Epithelial cell of esophagus (primary cell): ENCODE measurements around the gene LLGL1.

ENCODE experiments used
- DNase-seq: peaks from one replicate; pipeline ENCODE4 v3.0.0; 2010; ENCODE audit warnings: low read depth
- H3K4me3 ChIP-seq: 2 replicates; pipeline ENCODE4 v1.5.1; 2011; ENCODE audit warnings: mild to moderate bottlenecking, low read length, control low read depth
- TF ChIP-seq, protein P1 (sequence below): IDR thresholded peaks from 2 replicates; pipeline ENCODE4 v1.5.1; 2011; ENCODE audit warnings: low read depth, mild to moderate bottlenecking, low read length, control low read depth, inconsistent platforms; ENCODE audit not compliant: insufficient read depth; ENCODE audit errors: missing control alignments

Gene LLGL1

GRCh38 chr17:18250708-18251107, 25.3 kb downstream of the LLGL1 start:
- TF ChIP-seq, protein P1, sequence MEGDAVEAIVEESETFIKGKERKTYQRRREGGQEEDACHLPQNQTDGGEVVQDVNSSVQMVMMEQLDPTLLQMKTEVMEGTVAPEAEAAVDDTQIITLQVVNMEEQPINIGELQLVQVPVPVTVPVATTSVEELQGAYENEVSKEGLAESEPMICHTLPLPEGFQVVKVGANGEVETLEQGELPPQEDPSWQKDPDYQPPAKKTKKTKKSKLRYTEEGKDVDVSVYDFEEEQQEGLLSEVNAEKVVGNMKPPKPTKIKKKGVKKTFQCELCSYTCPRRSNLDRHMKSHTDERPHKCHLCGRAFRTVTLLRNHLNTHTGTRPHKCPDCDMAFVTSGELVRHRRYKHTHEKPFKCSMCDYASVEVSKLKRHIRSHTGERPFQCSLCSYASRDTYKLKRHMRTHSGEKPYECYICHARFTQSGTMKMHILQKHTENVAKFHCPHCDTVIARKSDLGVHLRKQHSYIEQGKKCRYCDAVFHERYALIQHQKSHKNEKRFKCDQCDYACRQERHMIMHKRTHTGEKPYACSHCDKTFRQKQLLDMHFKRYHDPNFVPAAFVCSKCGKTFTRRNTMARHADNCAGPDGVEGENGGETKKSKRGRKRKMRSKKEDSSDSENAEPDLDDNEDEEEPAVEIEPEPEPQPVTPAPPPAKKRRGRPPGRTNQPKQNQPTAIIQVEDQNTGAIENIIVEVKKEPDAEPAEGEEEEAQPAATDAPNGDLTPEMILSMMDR, result no peak
- no peak for DNase-seq
- H3K4me3 ChIP-seq, result no peak overlapping the region

GRCh38 chr17:18251204-18251603, 25.8 kb downstream of the LLGL1 start:
- no peak for DNase-seq
- H3K4me3 ChIP-seq, result no peak overlapping the region
- TF ChIP-seq, protein P1, result no peak

DNA sequence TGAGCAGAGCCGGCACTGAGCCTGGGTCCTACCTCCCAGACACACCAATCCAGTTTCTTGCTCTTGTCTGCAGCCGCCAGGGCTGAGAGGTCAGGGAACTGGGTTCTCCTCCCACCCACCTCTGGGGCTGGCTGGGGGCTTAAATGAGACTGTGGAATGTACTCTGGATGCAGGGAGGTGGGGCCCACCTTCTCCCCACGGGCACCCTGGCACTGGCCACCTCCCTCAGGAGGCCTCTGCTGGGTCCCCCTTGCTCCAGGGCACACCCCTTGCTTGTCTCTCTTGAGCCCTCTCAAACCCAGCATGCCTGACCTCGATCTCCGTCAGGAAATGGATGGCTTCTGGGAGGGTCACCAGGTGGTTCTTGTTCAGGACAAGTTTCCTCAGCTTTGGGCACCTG, 26.7 kb downstream of the LLGL1 start:
- H3K4me3 ChIP-seq, result no peak overlapping the region

GRCh38 chr17:18253187-18253884, 27.9 kb downstream of the LLGL1 start:
- DNase-seq, result no peak
- H3K4me3 ChIP-seq, result no peak overlapping the region
- TF ChIP-seq, protein P1, result no peak

More for the DNA sequence above, 26.7 kb downstream of the LLGL1 start:
- DNase-seq, result no peak
- TF ChIP-seq, protein P1, result no peak

- DNase-seq, result no peak
- TF ChIP-seq, protein P1, result no peak
Observed at GRCh38 chr17:18253947-18254821, 28.7 kb downstream of the LLGL1 start.

DNA sequence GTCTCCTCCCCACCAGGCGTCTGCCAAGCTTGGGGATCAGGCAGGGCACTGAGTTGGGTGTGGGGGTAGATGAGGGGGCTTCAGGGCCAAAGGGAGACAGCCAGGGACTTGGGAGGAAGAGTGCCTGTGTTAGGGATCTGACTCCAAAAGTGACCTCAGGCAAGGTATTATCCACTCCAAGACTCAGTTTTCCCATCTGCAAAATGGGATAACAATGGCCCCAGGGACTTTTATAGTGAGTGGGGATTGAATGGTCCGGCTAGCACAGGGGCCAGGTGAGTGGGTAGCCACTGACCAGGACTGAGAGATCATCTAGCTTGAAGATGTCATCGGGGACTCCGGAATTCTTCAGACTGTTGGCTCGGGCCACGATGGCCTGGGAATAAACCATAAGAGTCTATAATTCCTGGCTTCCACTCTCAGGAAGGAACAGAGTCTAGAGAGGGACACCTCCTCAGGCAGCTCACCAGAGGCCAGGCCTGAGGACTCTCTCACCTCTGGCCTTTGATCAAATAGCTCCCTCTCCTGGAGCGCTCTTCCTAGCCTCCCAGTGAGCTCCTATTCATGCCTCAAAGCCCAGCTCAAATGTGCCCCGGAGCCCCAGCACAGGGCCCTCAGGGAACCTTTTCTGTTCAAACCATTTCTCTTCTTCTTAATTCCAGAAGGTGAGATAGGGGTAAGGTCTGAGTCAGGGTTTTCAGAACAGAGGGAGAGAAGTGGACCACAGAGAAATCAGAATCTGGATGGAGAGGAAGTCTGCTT, 29.6 kb downstream of the LLGL1 start:
- H3K4me3 ChIP-seq, result no peak overlapping the region
- no peak for DNase-seq
- TF ChIP-seq, protein P1, result no peak

More at GRCh38 chr17:18253947-18254821, 28.7 kb downstream of the LLGL1 start:
- H3K4me3 ChIP-seq, result no peak overlapping the region
